GM12872 (cell line): ENCODE data around the gene ASB8.

Experiments
- TF ChIP-seq, protein P1 (sequence below): IDR thresholded peaks from 3 replicates; pipeline ENCODE4 v1.5.1; 2011; ENCODE audit warnings: low read depth, mild to moderate bottlenecking, low read length, moderate library complexity; ENCODE audit not compliant: insufficient read depth

ASB8 gene

DNA sequence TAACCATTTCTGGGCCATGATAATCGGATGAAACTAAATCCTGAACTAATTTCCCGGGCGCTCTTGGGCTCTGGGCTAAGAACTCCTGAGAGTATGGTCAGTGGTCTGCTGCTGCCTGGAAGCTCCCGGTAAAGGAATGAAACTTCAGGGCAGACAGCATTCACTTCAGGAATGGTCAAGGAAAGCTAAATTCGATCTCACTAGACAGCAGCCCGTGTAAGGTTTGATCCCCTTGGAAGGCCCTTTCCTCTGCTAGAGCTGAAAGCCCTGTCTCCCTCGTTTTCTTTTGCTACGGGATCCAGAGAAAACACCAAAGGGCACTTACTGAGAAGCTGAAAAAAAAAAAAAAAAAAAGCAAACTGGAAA lies 680 bp downstream of the ASB8 start:
- TF ChIP-seq, protein P1, sequence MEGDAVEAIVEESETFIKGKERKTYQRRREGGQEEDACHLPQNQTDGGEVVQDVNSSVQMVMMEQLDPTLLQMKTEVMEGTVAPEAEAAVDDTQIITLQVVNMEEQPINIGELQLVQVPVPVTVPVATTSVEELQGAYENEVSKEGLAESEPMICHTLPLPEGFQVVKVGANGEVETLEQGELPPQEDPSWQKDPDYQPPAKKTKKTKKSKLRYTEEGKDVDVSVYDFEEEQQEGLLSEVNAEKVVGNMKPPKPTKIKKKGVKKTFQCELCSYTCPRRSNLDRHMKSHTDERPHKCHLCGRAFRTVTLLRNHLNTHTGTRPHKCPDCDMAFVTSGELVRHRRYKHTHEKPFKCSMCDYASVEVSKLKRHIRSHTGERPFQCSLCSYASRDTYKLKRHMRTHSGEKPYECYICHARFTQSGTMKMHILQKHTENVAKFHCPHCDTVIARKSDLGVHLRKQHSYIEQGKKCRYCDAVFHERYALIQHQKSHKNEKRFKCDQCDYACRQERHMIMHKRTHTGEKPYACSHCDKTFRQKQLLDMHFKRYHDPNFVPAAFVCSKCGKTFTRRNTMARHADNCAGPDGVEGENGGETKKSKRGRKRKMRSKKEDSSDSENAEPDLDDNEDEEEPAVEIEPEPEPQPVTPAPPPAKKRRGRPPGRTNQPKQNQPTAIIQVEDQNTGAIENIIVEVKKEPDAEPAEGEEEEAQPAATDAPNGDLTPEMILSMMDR, result no peak

DNA sequence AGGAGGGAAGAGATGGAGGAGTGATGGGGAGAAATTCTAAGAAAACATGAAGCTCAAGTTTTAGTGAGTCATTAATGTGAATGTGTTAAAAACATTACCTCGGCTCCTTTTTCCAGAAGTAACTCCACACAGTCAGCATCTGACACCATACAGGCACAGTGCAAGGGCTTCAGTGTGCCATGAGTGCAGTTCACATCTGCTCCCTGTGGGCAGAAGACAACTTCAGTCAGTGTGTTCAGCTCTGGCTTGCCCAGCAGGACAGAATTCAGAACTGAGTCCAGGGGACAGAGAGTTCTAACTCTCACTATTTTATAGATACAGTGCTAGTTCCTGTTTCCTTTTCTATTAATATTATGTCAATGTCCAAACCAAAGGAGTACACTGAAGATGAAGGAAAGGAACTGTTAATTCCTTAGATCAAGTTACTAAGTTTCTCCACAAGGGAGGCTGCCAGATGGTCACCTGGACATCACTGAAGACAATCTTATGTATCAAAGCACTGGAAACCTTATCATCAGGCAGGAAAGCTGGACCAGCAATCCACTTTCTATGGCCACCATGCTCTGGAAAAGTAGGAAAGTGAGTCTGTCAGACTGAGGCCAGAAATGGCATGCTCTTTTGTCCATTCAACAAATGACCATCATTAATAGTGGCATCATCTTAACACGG lies 6.1 kb downstream of the ASB8 start:
- TF ChIP-seq, protein P1, result no peak

DNA sequence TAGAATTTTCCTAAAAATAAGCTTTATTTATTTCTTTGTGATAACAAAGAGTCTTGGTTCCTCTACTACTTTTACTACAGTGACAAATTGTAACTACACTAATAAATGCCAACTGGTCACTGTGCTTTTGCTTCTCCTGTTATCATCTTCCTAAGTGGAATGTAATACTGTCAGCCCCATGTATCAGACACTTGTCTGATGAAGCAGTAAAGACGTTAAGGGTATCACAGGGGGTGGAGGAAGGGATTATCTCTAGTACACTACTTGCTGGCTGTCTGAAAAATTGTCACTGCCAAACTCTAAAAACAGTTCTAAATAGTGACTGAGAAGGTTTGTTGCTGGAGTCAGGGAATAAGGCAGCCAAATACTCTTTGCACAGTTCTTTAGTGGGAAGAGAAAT lies 11.3 kb downstream of the ASB8 start:
- TF ChIP-seq, protein P1, result no peak

DNA sequence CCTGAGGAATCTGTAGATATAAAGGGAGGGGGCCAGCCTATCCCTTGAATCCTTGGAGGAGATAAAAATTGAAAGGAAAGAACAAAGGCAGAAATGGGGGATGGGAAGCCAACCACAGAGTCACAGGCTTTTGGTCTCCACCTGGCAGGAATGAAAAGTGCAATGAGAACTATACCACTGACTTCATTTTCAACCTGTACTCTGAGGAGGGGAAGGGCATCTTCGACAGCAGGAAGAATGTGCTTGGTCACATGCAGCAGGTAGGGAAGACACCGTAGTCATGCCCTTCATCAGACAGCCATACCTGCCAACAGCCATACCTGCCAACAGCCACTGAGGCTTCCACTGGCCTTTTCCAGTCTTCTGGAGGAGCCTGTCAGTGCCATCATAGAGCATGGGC lies 13.4 kb downstream of the ASB8 start:
- TF ChIP-seq, protein P1, result no peak

DNA sequence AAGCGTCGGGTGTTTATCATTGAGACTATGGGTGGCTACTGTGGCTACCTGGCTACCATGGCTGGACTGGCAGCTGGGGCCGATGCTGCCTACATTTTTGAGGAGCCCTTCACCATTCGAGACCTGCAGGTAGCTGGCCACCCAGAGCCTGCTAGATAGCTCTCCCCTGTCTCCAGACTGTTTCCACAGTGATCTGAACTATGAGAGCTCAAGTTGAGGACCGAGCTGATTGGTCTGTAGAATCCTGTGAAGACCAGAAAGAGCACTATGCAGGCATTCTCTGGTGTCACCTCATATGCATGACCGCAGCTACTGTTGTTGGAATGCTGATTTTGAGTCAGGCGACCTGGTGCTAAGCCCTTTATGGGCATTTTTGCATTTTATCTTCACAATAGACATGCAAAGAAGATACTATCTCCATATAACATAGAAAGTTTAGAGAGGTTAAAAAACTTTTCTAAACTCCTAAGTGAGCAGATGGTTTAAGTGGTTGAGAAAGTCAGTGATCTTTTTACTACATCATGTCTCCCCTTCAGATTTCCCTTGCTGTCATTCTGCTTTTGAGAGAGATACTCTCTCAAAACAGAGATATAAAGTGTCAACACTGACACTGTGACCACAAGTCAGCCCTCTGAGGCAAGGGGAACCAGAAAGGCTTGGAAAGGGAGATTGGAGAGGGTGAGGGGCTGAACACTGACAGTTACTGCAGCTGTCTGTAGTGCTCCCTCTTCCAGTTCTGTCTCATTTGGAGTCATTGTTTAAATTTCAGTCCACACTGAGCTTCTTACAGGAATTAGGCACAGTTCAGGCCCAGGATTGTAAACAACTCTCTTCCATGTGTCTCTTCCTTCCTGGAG lies 14.3 kb downstream of the ASB8 start:
- TF ChIP-seq, protein P1, result no peak

DNA sequence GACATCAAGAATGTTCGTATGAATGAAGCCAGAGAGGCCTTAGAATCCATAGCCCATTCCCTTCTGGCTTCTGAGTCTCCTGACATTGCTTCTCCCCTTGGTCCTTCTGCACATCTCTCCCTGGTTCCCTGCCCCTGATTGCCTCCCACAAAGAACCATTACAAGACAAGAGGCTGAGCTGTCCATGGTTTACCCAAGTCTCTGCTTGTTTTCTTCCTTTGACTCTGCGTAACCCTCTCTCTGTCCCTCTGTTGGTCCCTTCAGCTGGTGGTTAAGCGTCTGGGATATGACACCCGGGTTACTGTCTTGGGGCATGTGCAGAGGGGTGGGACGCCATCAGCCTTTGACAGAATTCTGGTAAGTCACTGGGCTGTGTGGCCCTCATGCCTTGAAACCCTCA lies 22.3 kb downstream of the ASB8 start:
- TF ChIP-seq, protein P1, result no peak

DNA sequence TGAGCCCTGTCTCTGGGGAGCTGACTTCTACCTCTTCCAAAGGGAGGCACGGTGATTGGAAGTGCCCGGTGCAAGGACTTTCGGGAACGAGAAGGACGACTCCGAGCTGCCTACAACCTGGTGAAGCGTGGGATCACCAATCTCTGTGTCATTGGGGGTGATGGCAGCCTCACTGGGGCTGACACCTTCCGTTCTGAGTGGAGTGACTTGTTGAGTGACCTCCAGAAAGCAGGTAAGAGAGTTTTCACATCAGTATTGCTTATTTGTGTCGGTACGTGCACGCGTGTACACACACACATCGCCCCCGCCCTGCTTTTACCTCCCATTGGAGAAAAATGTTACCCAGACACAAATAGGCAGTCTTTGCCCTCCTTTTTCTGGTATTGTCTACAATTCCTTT lies 24.5 kb downstream of the ASB8 start:
- TF ChIP-seq, protein P1, result no peak
